Neuronal stem cell (in vitro differentiated cells): ENCODE measurements around the gene TGM2.

Source experiments
- DNase-seq: peaks from one replicate; pipeline ENCODE4 v3.0.0-alpha.2; 2013; ENCODE audit warnings: low spot score
- H2AFZ ChIP-seq: one replicate; pipeline ENCODE4 v1.6.1; 2013; ENCODE audit warnings: mild to moderate bottlenecking, low read length, inconsistent platforms
- H2AK5ac ChIP-seq: 2 replicates; pipeline ENCODE4 v1.6.1; 2013; ENCODE audit warnings: low read depth, mild to moderate bottlenecking, inconsistent platforms, low read length, moderate library complexity, mixed read lengths
- H2BK120ac ChIP-seq: 2 replicates; pipeline ENCODE4 v1.6.1; 2013; ENCODE audit warnings: low read depth, mild to moderate bottlenecking, inconsistent platforms, low read length, moderate library complexity, mixed read lengths
- H2BK12ac ChIP-seq: one replicate; pipeline ENCODE4 v1.6.1; 2013; ENCODE audit warnings: low read length, inconsistent platforms
- H2BK15ac ChIP-seq: 2 replicates; pipeline ENCODE4 v1.6.1; 2013; ENCODE audit warnings: mild to moderate bottlenecking, low read length, inconsistent platforms, mixed read lengths
- H2BK5ac ChIP-seq: one replicate; pipeline ENCODE4 v1.6.1; 2013; ENCODE audit warnings: inconsistent platforms, mild to moderate bottlenecking, low read length, moderate library complexity
- H3K14ac ChIP-seq: one replicate; pipeline ENCODE4 v1.6.1; 2013; ENCODE audit warnings: low read length, inconsistent platforms
- H3K18ac ChIP-seq: 2 replicates; pipeline ENCODE4 v1.6.1; 2013; ENCODE audit warnings: low read length, inconsistent platforms
- H3K23ac ChIP-seq: 2 replicates; pipeline ENCODE4 v1.6.1; 2013; ENCODE audit warnings: low read depth, mild to moderate bottlenecking, mixed read lengths, low read length, inconsistent platforms; ENCODE audit not compliant: poor library complexity
- H3K27ac ChIP-seq: replicated peaks from 3 replicates; pipeline ENCODE4 v1.5.1; 2013; ENCODE audit warnings: low read length, inconsistent platforms
- H3K27me3 ChIP-seq, 3 experiments: 2 replicates each; pipeline ENCODE4 v1.6.1; 2013; ENCODE audit warnings: low read length in 3 of 3, mild to moderate bottlenecking in 2 of 3, inconsistent platforms in 1 of 3, low read depth in 1 of 3, mixed read lengths in 1 of 3, moderate library complexity in 1 of 3; ENCODE audit not compliant: control insufficient read depth in 3 of 3, insufficient read depth in 3 of 3
- H3K36me3 ChIP-seq, 2 donors: replicated peaks in 1 of 2; 2 replicates each; pipeline ENCODE4 v1.6.1; 2013; ENCODE audit warnings: low read length in 2 of 2; ENCODE audit not compliant: control insufficient read depth in 2 of 2, insufficient read depth in 2 of 2
- H3K4ac ChIP-seq: 2 replicates; pipeline ENCODE4 v1.6.1; 2013; ENCODE audit warnings: inconsistent platforms, mild to moderate bottlenecking, low read length, moderate library complexity
- H3K4me1 ChIP-seq, 2 donors: 1 replicate in 1 of 2; 2 replicates in 1 of 2; pipeline ENCODE4 v1.6.1; 2013; ENCODE audit warnings: low read length in 2 of 2, low read depth in 1 of 2; ENCODE audit not compliant: control insufficient read depth in 2 of 2, insufficient read depth in 1 of 2
- H3K4me2 ChIP-seq: one replicate; pipeline ENCODE4 v1.6.1; 2013; ENCODE audit warnings: mild to moderate bottlenecking, low read length, inconsistent platforms; ENCODE audit not compliant: insufficient read depth, poor library complexity, severe bottlenecking
- H3K4me3 ChIP-seq, 2 donors: 2 replicates each; pipeline ENCODE4 v1.5.1; 2013; ENCODE audit warnings: low read length in 2 of 2, mild to moderate bottlenecking in 2 of 2, inconsistent platforms in 1 of 2, moderate library complexity in 1 of 2
- H3K79me1 ChIP-seq: one replicate; pipeline ENCODE4 v1.6.1; 2013; ENCODE audit warnings: low read depth, mild to moderate bottlenecking, inconsistent platforms, low read length, moderate library complexity
- H3K9ac ChIP-seq: one replicate; pipeline ENCODE4 v1.6.1; 2013; ENCODE audit warnings: mild to moderate bottlenecking, low read depth, low read length, inconsistent platforms; ENCODE audit not compliant: poor library complexity
- H3K9me3 ChIP-seq, 2 donors: replicated peaks in 1 of 2; 2 replicates each; pipeline versions ENCODE3 to v1.6.1; 2013; ENCODE audit warnings: low read length in 2 of 2, mild to moderate bottlenecking in 2 of 2, inconsistent platforms in 1 of 2, low read depth in 1 of 2, mixed read lengths in 1 of 2, moderate library complexity in 1 of 2; ENCODE audit not compliant: control insufficient read depth in 2 of 2, insufficient read depth in 1 of 2
- H4K8ac ChIP-seq: one replicate; pipeline ENCODE4 v1.6.1; 2013; ENCODE audit warnings: low read depth, mild to moderate bottlenecking, inconsistent platforms, low read length, moderate library complexity
- H4K91ac ChIP-seq: one replicate; pipeline ENCODE4 v1.6.1; 2013; ENCODE audit warnings: low read length, low read depth, mild to moderate bottlenecking, inconsistent platforms; ENCODE audit not compliant: poor library complexity
- WGBS, 2 donors: extraction: QIAGEN DNeasy Blood & Tissue Kit; methylation state at CpG; one replicate each; pipeline ENCODE4 v1.1.7; 2013; ENCODE audit warnings: missing lambda C conversion rate in 2 of 2, mixed read lengths in 1 of 2; ENCODE audit not compliant: insufficient read length in 2 of 2, insufficient replicate concordance in 1 of 2; ENCODE audit errors: extremely low coverage in 2 of 2; 5-methylcytosine and 5-hydroxymethylcytosine counted together

TGM2 gene

DNA sequence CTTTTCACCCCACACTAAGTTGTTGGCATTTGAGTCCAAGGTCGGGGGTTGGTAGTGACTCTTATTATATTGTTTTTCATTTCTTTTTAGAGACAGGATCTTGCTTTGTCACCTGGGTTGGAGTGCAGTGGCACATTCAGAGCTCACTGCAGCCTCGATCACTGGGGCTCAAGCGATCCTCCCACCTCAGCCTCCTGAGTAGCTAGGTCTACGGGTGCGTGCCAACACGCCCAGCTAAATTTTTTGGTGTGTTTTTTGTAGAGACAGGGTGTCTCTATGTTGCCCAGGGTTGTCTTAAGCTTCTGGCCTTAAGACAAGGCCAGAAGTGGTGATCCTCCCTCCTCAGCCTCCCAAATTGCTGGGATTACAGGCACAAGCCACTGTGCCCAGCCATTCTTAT, 25.1 kb upstream of the TGM2 start:
- no peak overlapping the region for H3K14ac ChIP-seq
- no peak overlapping the region for H2BK15ac ChIP-seq
- no CpG with 5 or more reads among the region's 6 CpGs for WGBS, 2 donors
- no peak overlapping the region for H3K4ac ChIP-seq
- no peak for DNase-seq
- no peak overlapping the region for H4K91ac ChIP-seq
- no peaks in the 10 kb centered on the region for H3K9me3 ChIP-seq
- no peak overlapping the region for H2BK120ac ChIP-seq
- no peaks in the 10 kb centered on the region for H3K27me3 ChIP-seq
- H2AK5ac ChIP-seq = no peak overlapping the region
- H3K23ac ChIP-seq = no peak overlapping the region
- H3K4me2 ChIP-seq = no peak overlapping the region
- H2BK5ac ChIP-seq = no peak overlapping the region
- H2AFZ ChIP-seq = no peak overlapping the region
- no peak overlapping the region for H2BK12ac ChIP-seq
- no peak overlapping the region for H3K4me3 ChIP-seq
- H3K27ac ChIP-seq = no peak overlapping the region
- H3K79me1 ChIP-seq = no peaks in the 10 kb centered on the region
- no peaks in the 10 kb centered on the region for H3K36me3 ChIP-seq
- no peak overlapping the region for H3K9ac ChIP-seq
- no peak overlapping the region for H3K18ac ChIP-seq
- no peak overlapping the region for H4K8ac ChIP-seq
- H3K4me1 ChIP-seq = peaks cover 0 to 1% of the 10 kb centered on the region in 2 donors

- Histone ChIP-seq H3K9me3 (no peaks in the 10 kb centered on the region), H2BK15ac (no peak overlapping the region), H3K23ac (no peak overlapping the region), H3K27me3 (peaks cover 0 to 2% (median 0%) of the 10 kb centered on the region in 3 experiments), H4K91ac (no peak overlapping the region), H3K4ac (no peak overlapping the region), H3K27ac (no peak overlapping the region), H2BK5ac (no peak overlapping the region), H3K36me3 (no peaks in the 10 kb centered on the region), H2BK12ac (no peak overlapping the region), H3K4me1 (peaks cover 0 to 1% of the 10 kb centered on the region in 2 donors), H2AK5ac (no peak overlapping the region), H3K4me2 (no peak overlapping the region), H3K79me1 (no peaks in the 10 kb centered on the region), H2BK120ac (no peak overlapping the region), H3K9ac (no peak overlapping the region), H3K4me3 (no peak overlapping the region), H3K18ac (no peak overlapping the region), H3K14ac (no peak overlapping the region), H2AFZ (no peak overlapping the region), H4K8ac (no peak overlapping the region)
- no peak for DNase-seq
- WGBS, 2 donors = no CpG with 5 or more reads among the region's 5 CpGs
Measured at GRCh38 chr20:38187517-38187916, 22.4 kb upstream of the TGM2 start.

DNA sequence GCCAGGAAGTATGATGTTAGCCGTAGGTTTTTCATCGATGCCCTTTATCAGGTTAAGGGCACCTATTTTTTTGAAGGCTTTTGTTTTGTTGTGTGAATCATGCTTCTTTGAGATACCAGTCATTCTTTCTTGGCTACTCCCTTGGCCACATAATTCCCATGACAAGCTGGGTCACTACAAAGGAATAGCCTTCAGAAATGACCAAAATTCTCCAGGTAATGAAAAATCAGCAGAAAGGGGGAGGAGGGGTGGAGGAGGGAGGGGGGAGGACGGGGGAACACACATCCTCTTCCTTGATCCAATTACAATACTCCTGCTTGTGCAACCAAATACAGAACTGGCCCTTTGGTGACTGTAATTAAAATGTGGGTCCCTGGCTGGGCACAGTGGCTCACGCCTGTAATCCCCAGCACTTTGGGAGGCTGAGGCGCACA, 21.7 kb upstream of the TGM2 start:
- H3K9me3 ChIP-seq = no peaks in the 10 kb centered on the region
- H3K23ac ChIP-seq = no peak overlapping the region
- H3K4me3 ChIP-seq = no peak overlapping the region
- no CpG with 5 or more reads among the region's 5 CpGs for WGBS, 2 donors
- no peak overlapping the region for H2BK5ac ChIP-seq
- no peak overlapping the region for H3K14ac ChIP-seq
- H4K91ac ChIP-seq = no peak overlapping the region
- no peak overlapping the region for H2AFZ ChIP-seq
- no peak overlapping the region for H2AK5ac ChIP-seq
- no peak overlapping the region for H3K27ac ChIP-seq
- no peak overlapping the region for H3K4ac ChIP-seq
- H3K18ac ChIP-seq = no peak overlapping the region
- no peak overlapping the region for H3K9ac ChIP-seq
- no peak overlapping the region for H4K8ac ChIP-seq
- no peak overlapping the region for H2BK12ac ChIP-seq
- no peak overlapping the region for H3K4me2 ChIP-seq
- H2BK120ac ChIP-seq = no peak overlapping the region
- peaks cover 0 to 2% (median 0%) of the 10 kb centered on the region in 3 experiments for H3K27me3 ChIP-seq
- no peaks in the 10 kb centered on the region for H3K36me3 ChIP-seq
- no peak overlapping the region for H2BK15ac ChIP-seq
- H3K79me1 ChIP-seq = no peaks in the 10 kb centered on the region
- H3K4me1 ChIP-seq = peaks cover 0 to 1% of the 10 kb centered on the region in 2 donors
- DNase-seq = no peak

GRCh38 chr20:38184101-38184500, 19.0 kb upstream of the TGM2 start:
- Histone ChIP-seq H3K4me3 (no peak overlapping the region), H3K18ac (no peak overlapping the region), H2BK15ac (no peak overlapping the region), H2AFZ (no peak overlapping the region), H2AK5ac (no peak overlapping the region), H3K4me2 (no peak overlapping the region), H3K4ac (no peak overlapping the region), H2BK5ac (no peak overlapping the region), H4K91ac (no peak overlapping the region), H3K27me3 (peaks cover 0 to 2% (median 0%) of the 10 kb centered on the region in 3 experiments), H3K23ac (no peak overlapping the region), H3K4me1 (no peaks in the 10 kb centered on the region), H2BK12ac (no peak overlapping the region), H3K27ac (no peak overlapping the region), H3K79me1 (no peaks in the 10 kb centered on the region), H3K9ac (no peak overlapping the region), H3K9me3 (peaks cover 0 to 5% of the 10 kb centered on the region in 2 donors), H3K36me3 (no peaks in the 10 kb centered on the region), H4K8ac (no peak overlapping the region), H2BK120ac (no peak overlapping the region), H3K14ac (no peak overlapping the region)
- DNase-seq = no peak
- no CpG with 5 or more reads among the region's 8 CpGs for WGBS, 2 donors
